Panc1 (cell line): ENCODE data around the gene SASS6. TPM values are rescaled to one million over a fixed set of nuclear protein-coding genes. Genes with fewer than 3 reads are reported as not detected.

Source experiments
- ATAC-seq: fragments of 200-7000 bp; cut with Tn5 transposase; 2 replicates; pipeline ENCODE4 v1.9.1; 2020; ENCODE audit warnings: mild to moderate bottlenecking, moderate library complexity
- BruUV-seq: library from RNA; stranded (reverse); fragments of 400-500 nt; replicated peaks from 2 replicates; lab custom pipeline; 2021; lab: Mats Ljungman, UMichigan
- CTCF ChIA-PET: fragments of 300-600 bp; sonication (Branson Sonifier 250); formaldehyde crosslinking; loops from one replicate; lab custom pipeline; 2022; ENCODE audit warnings: antibody characterized with exemption; lab: Charles Lee
- POLR2A ChIA-PET: fragments of 300-600 bp; sonication (Branson Sonifier 250); formaldehyde crosslinking; loops from one replicate; lab custom pipeline; 2022; ENCODE audit warnings: antibody characterized with exemption; lab: Charles Lee
- DNase-seq: peaks from one replicate; pipeline ENCODE4 v3.0.0-alpha.2; 2010; ENCODE audit warnings: low read depth, low spot score
- H3K27ac ChIP-seq: 2 replicates; pipeline ENCODE4 v1.5.1; 2011; ENCODE audit warnings: mild to moderate bottlenecking, low read length, inconsistent platforms
- H3K27me3 ChIP-seq: fragments of 200-500 bp; sonication (Bioruptor generic); 2 replicates; pipeline ENCODE4 v1.6.0; 2014; ENCODE audit warnings: low read length, inconsistent platforms; ENCODE audit not compliant: control insufficient read depth, insufficient read depth
- H3K36me3 ChIP-seq: fragments of 200-500 bp; sonication (Bioruptor generic); 2 replicates; pipeline ENCODE4 v1.5.1; 2014; ENCODE audit warnings: inconsistent platforms, mild to moderate bottlenecking, low read length, moderate library complexity; ENCODE audit not compliant: control insufficient read depth, insufficient read depth
- H3K4me1 ChIP-seq: 2 replicates; pipeline ENCODE4 v1.5.1; 2011; ENCODE audit warnings: inconsistent platforms, mild to moderate bottlenecking, low read length, moderate library complexity; ENCODE audit not compliant: control insufficient read depth, insufficient read depth
- H3K4me3 ChIP-seq, 2 experiments: 2 replicates each; pipeline ENCODE4 v1.5.1; 2011 to 2012; ENCODE audit warnings: low read depth in 2 of 2, low read length in 2 of 2, mild to moderate bottlenecking in 2 of 2, inconsistent platforms in 1 of 2, moderate library complexity in 1 of 2
- H3K9me3 ChIP-seq: fragments of 200-500 bp; sonication (Bioruptor generic); 2 replicates; pipeline ENCODE4 v1.5.1; 2014; ENCODE audit warnings: low read depth, mild to moderate bottlenecking, inconsistent platforms, low read length, moderate library complexity; ENCODE audit not compliant: control insufficient read depth, insufficient read depth
- CTCF ChIP-seq: fragments of 450-650 bp; IDR thresholded peaks from 2 replicates; pipeline ENCODE4 v1.5.1; 2017; ENCODE audit warnings: mild to moderate bottlenecking
- POLR2AphosphoS5 ChIP-seq: IDR thresholded peaks from 2 replicates; pipeline ENCODE4 v1.6.1; 2012; ENCODE audit warnings: mild to moderate bottlenecking, low read depth, low read length, moderate library complexity
- SIN3A ChIP-seq: IDR thresholded peaks from 2 replicates; pipeline ENCODE4 v1.6.1; 2012; ENCODE audit warnings: low read depth, mild to moderate bottlenecking, low read length, moderate library complexity, borderline replicate concordance; ENCODE audit not compliant: insufficient read depth
- in situ Hi-C: cut with HindIII; loops from 2 replicates; pipeline ENCODE4 v1.10.0; 2016; ENCODE audit warnings: low sequenced_read_pairs, low pct_unique_long_range_greater_than_20kb
- intact Hi-C: fragments of 100-400 bp; cut with micrococcal nuclease; formaldehyde crosslinking; loops from one replicate; pipeline ENCODE4 v1.10.0; 2022; ENCODE audit not compliant: unreplicated experiment
- total RNA-seq: library from RNA; stranded (reverse); gene quantifications from one replicate; pipeline ENCODE4 v1.2.1, GENCODE V29; 2021; ENCODE audit not compliant: unreplicated experiment
- TF ChIP-seq, protein P1 (sequence below), 2 experiments: IDR thresholded peaks; 2 replicates each; pipeline ENCODE4 v1.6.1; 2011 to 2012; ENCODE audit warnings: low read depth in 2 of 2, control low read depth in 1 of 2, low read length in 1 of 2, mild to moderate bottlenecking in 1 of 2, moderate library complexity in 1 of 2; ENCODE audit not compliant: insufficient read depth in 1 of 2

Gene SASS6
- total RNA-seq, 1 experiment from 2014 or later, result 6.2 TPM

- ChIA-PET CTCF (no interaction called here), POLR2A (no interaction called here)
- intact Hi-C loops (no loop called here), in situ Hi-C loops (no loop called here)
- Histone ChIP-seq H3K4me3 (no peak overlapping the region), H3K27ac (no peak overlapping the region), H3K36me3 (no peaks in the 10 kb centered on the region), H3K9me3 (no peaks in the 10 kb centered on the region), H3K27me3 (no peaks in the 10 kb centered on the region), H3K4me1 (no peaks in the 10 kb centered on the region)
- no peak for TF ChIP-seq POLR2AphosphoS5
- ATAC-seq (no peak), DNase-seq (no peak)
- no TSS peak for BruUV-seq
These were observed 32.0 kb upstream of the SASS6 start for GRCh38 chr1:100164702-100165101.

DNA sequence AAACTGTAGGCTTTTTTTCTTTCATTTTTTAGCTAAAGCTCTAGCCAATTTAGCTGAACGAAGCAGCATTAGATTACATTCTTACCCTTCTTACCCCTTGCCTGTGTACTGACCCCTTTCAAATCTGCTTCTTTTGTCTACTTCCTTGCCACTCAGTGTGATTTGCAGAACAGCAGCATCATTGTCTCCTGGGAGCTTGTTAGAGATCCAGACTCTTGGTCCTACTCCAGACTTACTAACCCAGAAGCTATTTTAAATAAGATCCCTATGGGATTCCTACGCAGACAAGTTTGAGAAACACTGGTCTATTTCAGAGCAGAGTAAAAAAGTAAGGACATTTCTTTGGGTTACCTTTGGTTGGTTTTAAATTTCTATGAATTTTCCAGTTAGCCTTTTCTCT is 31.5 kb upstream of the SASS6 start:
- ChIA-PET CTCF (interaction anchor here (0.7 kb wide), 1 partner anchor 391 kb away, joined by 3 read pairs; no protein-coding TSS in a partner anchor), POLR2A (no interaction called here)
- in situ Hi-C loops (no loop called here), intact Hi-C loops (no loop called here)
- H3K4me1 ChIP-seq, result no peaks in the 10 kb centered on the region
- H3K27ac ChIP-seq, result no peak overlapping the region
- TF ChIP-seq, protein P1, sequence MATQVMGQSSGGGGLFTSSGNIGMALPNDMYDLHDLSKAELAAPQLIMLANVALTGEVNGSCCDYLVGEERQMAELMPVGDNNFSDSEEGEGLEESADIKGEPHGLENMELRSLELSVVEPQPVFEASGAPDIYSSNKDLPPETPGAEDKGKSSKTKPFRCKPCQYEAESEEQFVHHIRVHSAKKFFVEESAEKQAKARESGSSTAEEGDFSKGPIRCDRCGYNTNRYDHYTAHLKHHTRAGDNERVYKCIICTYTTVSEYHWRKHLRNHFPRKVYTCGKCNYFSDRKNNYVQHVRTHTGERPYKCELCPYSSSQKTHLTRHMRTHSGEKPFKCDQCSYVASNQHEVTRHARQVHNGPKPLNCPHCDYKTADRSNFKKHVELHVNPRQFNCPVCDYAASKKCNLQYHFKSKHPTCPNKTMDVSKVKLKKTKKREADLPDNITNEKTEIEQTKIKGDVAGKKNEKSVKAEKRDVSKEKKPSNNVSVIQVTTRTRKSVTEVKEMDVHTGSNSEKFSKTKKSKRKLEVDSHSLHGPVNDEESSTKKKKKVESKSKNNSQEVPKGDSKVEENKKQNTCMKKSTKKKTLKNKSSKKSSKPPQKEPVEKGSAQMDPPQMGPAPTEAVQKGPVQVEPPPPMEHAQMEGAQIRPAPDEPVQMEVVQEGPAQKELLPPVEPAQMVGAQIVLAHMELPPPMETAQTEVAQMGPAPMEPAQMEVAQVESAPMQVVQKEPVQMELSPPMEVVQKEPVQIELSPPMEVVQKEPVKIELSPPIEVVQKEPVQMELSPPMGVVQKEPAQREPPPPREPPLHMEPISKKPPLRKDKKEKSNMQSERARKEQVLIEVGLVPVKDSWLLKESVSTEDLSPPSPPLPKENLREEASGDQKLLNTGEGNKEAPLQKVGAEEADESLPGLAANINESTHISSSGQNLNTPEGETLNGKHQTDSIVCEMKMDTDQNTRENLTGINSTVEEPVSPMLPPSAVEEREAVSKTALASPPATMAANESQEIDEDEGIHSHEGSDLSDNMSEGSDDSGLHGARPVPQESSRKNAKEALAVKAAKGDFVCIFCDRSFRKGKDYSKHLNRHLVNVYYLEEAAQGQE (IDR thresholded peaks at IDR 0.05; ENCODE audit: insufficient read depth in 1 of 2, low read depth in 2 of 2, low read length in 1 of 2), result no peak
- TF ChIP-seq POLR2AphosphoS5, result no peak
- H3K9me3 ChIP-seq, result no peaks in the 10 kb centered on the region
- H3K36me3 ChIP-seq, result no peaks in the 10 kb centered on the region
- BruUV-seq, result no TSS peak
- no peak for DNase-seq
- no peak overlapping the region for H3K4me3 ChIP-seq
- no peak for ATAC-seq
- no peaks in the 10 kb centered on the region for H3K27me3 ChIP-seq

- Histone ChIP-seq H3K4me1 (no peaks in the 10 kb centered on the region), H3K9me3 (no peaks in the 10 kb centered on the region), H3K27me3 (no peaks in the 10 kb centered on the region), H3K4me3 (no peak overlapping the region), H3K27ac (no peak overlapping the region), H3K36me3 (no peaks in the 10 kb centered on the region)
- no peak for ATAC-seq
- TF ChIP-seq, protein P1 (IDR thresholded peaks at IDR 0.05; ENCODE audit: insufficient read depth in 1 of 2, low read depth in 2 of 2, low read length in 1 of 2), result no peak
- no peak for TF ChIP-seq CTCF
- no peak for TF ChIP-seq SIN3A
- TF ChIP-seq POLR2AphosphoS5, result no peak
- in situ Hi-C loops (no loop called here), intact Hi-C loops (no loop called here)
- ChIA-PET POLR2A (no interaction called here), CTCF (no interaction called here)
- no TSS peak for BruUV-seq
- no peak for DNase-seq
These were observed 30.2 kb upstream of the SASS6 start for GRCh38 chr1:100162881-100163280.
